ENCODE results near the gene LRRC45. TPM values are rescaled to one million over a fixed set of nuclear protein-coding genes. Genes with fewer than 3 reads are reported as not detected.

Gene LRRC45
- total and polyA plus RNA-seq, 2 of the 4 experiments (the other 2 are of a cell fraction) = 7.2 to 10.2 TPM

- Histone ChIP-seq H3K4me1 (ENCODE audit: control insufficient read depth, insufficient read depth, low read length) (peaks cover 5% of the 10 kb centered on the region), H3K56ac (ENCODE audit: extremely low read depth, insufficient read depth, low read length) (no peak overlapping the region), H2BK15ac (ENCODE audit: low read depth, low read length) (no peak overlapping the region), H2BK120ac (ENCODE audit: low read depth, low read length) (no peak overlapping the region), H4K8ac (ENCODE audit: low read depth in 2 of 2, low read length in 2 of 2) (no peak overlapping the region), H3K9me1 (ENCODE audit: insufficient read depth, low read length) (no peaks in the 10 kb centered on the region), H4K91ac (ENCODE audit: insufficient read depth, low read depth, low read length) (no peak overlapping the region), H4K5ac (ENCODE audit: low read depth, low read length) (no peak overlapping the region), H3K4me3 (ENCODE audit: insufficient read depth, low read depth, low read length) (no peak overlapping the region), H2AK5ac (ENCODE audit: low read depth, low read length) (no peak overlapping the region), H3K27ac (ENCODE audit: insufficient read depth, low read length) (no peak overlapping the region), H2BK20ac (ENCODE audit: low read depth, low read length) (no peak overlapping the region), H3K14ac (replicated peaks; ENCODE audit: low read depth, low read length) (no peak overlapping the region), H3K18ac (ENCODE audit: low read depth, low read length) (no peak overlapping the region), H3K9me3 (ENCODE audit: control insufficient read depth, insufficient read depth, low read length) (no peaks in the 10 kb centered on the region), H3K9ac (ENCODE audit: low read depth, low read length) (no peak overlapping the region), H3K27me3 (ENCODE audit: control insufficient read depth, insufficient read depth, low read length) (no peaks in the 10 kb centered on the region), H3K36me3 (ENCODE audit: control insufficient read depth, insufficient read depth, low read length) (peaks cover 75% of the 10 kb centered on the region), H2BK5ac (ENCODE audit: low read depth, low read length, poor library complexity, severe bottlenecking) (no peak overlapping the region), H4K20me1 (ENCODE audit: insufficient read depth, low read length) (peaks cover 3% of the 10 kb centered on the region), H3K4me2 (ENCODE audit: low read depth, low read length) (no peak overlapping the region), H2AK9ac (replicated peaks; ENCODE audit: low read depth, low read length, poor library complexity) (no peak overlapping the region), H3K4ac (ENCODE audit: low read depth, low read length) (no peak overlapping the region), H2AFZ (replicated peaks; ENCODE audit: low read length, poor library complexity) (no peak overlapping the region), H3K79me1 (ENCODE audit: low read depth in 1 of 2, low read length in 2 of 2) (peaks cover 10 to 28% of the 10 kb centered on the region in 2 experiments; a peak in 3 of 4 replicates), H3K23ac (ENCODE audit: low read depth, low read length) (no peak overlapping the region)
- no peak for TF ChIP-seq USF2 (IDR thresholded peaks at IDR 0.05; ENCODE audit: low read depth, low read length)
- TF ChIP-seq MAZ (IDR thresholded peaks at IDR 0.05; ENCODE audit: borderline replicate concordance, low read depth, low read length) = no peak
- no peak for TF ChIP-seq FOS (IDR thresholded peaks at IDR 0.05; ENCODE audit: low read depth, low read length)
- TF ChIP-seq RCOR1 (IDR thresholded peaks at IDR 0.05; ENCODE audit: insufficient replicate concordance, low read length) = no peak
- WGBS, 2 experiments (ENCODE audit: extremely low coverage in 2 of 2, insufficient read length in 1 of 2) = 82% methylated on average over 5 of the region's 16 CpGs; no CpG with 5 or more reads in 1 of the 2 experiments
- dilution Hi-C loops (cut with HindIII; ENCODE audit: low sequenced_read_pairs, unreplicated experiment) = no loop called here
- BruUV-seq (replicated peaks) = no TSS peak
- in situ Hi-C loops (cut with MboI; ENCODE audit: low sequenced_read_pairs) = no loop called here
- ChIA-PET CTCF (no interaction called here), POLR2A (ENCODE audit: unreplicated experiment) (interaction anchor here (1.3 kb wide), 1 partner anchor 9 kb away, joined by 3 read pairs; no protein-coding TSS in a partner anchor)
- DNase-seq = no peak
- intact Hi-C loops (cut with micrococcal nuclease) = no loop called here
- no peak for ATAC-seq (ENCODE audit: low read depth)
These were observed 36.9 kb downstream of the LRRC45 start for GRCh38 chr17:82060001-82060380.

Data from IMR-90 (cell line).